ENCODE measurements around the gene PTGDS.

DNA sequence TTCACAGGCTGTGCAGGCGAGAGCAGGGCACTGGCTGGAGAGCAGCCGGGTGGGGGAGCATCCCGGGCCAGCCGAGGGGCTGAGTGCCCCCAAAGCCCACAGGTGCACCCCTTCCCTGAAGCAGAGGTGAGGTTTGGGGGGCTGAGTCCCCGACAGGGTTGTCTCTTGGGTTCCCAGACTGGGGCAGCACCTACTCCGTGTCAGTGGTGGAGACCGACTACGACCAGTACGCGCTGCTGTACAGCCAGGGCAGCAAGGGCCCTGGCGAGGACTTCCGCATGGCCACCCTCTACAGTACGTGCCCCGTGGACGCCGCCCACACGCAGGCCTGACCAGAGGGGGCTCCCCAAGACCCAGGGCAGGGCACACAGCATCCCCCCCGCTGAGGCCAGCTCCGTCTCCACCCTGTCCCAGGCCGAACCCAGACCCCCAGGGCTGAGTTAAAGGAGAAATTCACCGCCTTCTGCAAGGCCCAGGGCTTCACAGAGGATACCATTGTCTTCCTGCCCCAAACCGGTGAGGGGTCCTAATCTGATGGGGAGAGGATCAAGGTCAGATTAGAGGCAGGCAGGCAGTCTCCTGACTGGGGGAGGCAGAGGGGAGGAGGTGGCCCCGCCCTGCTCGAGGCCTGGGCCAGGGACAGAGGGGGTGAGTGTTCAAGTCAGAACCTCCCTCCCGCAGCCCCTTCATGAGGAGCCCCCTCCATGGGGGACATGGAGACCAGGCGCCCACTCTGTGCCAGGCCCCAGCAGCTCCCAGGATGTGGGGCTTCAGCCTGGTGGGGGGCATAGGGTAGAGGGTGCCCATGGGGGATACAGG, 2.7 kb downstream of the PTGDS start:
- TF ChIP-seq ZNF263 (CRISPR knock-in tag; IDR thresholded peaks at IDR 0.05; ENCODE audit: low read depth): no peak
- TF ChIP-seq, protein P1, sequence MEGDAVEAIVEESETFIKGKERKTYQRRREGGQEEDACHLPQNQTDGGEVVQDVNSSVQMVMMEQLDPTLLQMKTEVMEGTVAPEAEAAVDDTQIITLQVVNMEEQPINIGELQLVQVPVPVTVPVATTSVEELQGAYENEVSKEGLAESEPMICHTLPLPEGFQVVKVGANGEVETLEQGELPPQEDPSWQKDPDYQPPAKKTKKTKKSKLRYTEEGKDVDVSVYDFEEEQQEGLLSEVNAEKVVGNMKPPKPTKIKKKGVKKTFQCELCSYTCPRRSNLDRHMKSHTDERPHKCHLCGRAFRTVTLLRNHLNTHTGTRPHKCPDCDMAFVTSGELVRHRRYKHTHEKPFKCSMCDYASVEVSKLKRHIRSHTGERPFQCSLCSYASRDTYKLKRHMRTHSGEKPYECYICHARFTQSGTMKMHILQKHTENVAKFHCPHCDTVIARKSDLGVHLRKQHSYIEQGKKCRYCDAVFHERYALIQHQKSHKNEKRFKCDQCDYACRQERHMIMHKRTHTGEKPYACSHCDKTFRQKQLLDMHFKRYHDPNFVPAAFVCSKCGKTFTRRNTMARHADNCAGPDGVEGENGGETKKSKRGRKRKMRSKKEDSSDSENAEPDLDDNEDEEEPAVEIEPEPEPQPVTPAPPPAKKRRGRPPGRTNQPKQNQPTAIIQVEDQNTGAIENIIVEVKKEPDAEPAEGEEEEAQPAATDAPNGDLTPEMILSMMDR (IDR thresholded peaks at IDR 0.05): no peak
- no peak for TF ChIP-seq TCF7 (CRISPR knock-in tag; IDR thresholded peaks at IDR 0.05; ENCODE audit: low read depth)
- TF ChIP-seq, protein P2, sequence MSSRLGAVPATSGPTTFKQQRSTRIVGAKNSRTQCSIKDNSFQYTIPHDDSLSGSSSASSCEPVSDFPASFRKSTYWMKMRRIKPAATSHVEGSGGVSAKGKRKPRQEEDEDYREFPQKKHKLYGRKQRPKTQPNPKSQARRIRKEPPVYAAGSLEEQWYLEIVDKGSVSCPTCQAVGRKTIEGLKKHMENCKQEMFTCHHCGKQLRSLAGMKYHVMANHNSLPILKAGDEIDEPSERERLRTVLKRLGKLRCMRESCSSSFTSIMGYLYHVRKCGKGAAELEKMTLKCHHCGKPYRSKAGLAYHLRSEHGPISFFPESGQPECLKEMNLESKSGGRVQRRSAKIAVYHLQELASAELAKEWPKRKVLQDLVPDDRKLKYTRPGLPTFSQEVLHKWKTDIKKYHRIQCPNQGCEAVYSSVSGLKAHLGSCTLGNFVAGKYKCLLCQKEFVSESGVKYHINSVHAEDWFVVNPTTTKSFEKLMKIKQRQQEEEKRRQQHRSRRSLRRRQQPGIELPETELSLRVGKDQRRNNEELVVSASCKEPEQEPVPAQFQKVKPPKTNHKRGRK (CRISPR knock-in tag; IDR thresholded peaks at IDR 0.05; ENCODE audit: borderline replicate concordance): no peak
